Small intestine (tissue), 7 donors: ENCODE measurements around the gene SLC5A10. TPM values are rescaled to one million over a fixed set of nuclear protein-coding genes. Genes with fewer than 3 reads are reported as not detected.

Source experiments
- DNase-seq, 2 donors: peaks; one replicate each; pipeline versions ENCODE4 v3.0.0 to v3.0.0-alpha.2; 2013
- FAIRE-seq: peaks from 2 replicates; lab custom pipeline; 2012; peaks lifted over from hg19 to GRCh38; lab: Jason Lieb, UNC
- H3K27ac ChIP-seq, 3 donors: one replicate each; pipeline ENCODE4 v1.5.1; 2013; ENCODE audit warnings: low read length in 2 of 3, mild to moderate bottlenecking in 2 of 3, control low read depth in 1 of 3, inconsistent platforms in 1 of 3, low read depth in 1 of 3, moderate library complexity in 1 of 3
- H3K27me3 ChIP-seq, 3 donors: one replicate each; pipeline ENCODE4 v1.6.1; 2013; ENCODE audit warnings: low read length in 3 of 3, inconsistent platforms in 1 of 3; ENCODE audit not compliant: control insufficient read depth in 3 of 3, insufficient read depth in 3 of 3
- H3K36me3 ChIP-seq, 3 donors: one replicate each; pipeline ENCODE4 v1.6.1; 2013; ENCODE audit warnings: low read length in 3 of 3, inconsistent platforms in 1 of 3, low read depth in 1 of 3, mild to moderate bottlenecking in 1 of 3, moderate library complexity in 1 of 3; ENCODE audit not compliant: control insufficient read depth in 3 of 3, insufficient read depth in 2 of 3
- H3K4me1 ChIP-seq, 3 donors: one replicate each; pipeline ENCODE4 v1.6.1; 2013; ENCODE audit warnings: low read length in 2 of 3, inconsistent platforms in 1 of 3, low read depth in 1 of 3, mild to moderate bottlenecking in 1 of 3, moderate library complexity in 1 of 3; ENCODE audit not compliant: control insufficient read depth in 3 of 3, insufficient read depth in 2 of 3
- H3K4me3 ChIP-seq, 3 donors: one replicate each; pipeline ENCODE4 v1.5.1; 2013; ENCODE audit warnings: low read length in 3 of 3, control low read depth in 1 of 3, inconsistent platforms in 1 of 3, low read depth in 1 of 3, mild to moderate bottlenecking in 1 of 3, moderate library complexity in 1 of 3
- H3K9me3 ChIP-seq, 2 donors: one replicate each; pipeline ENCODE4 v1.6.1; 2013; ENCODE audit warnings: low read depth in 1 of 2, low read length in 1 of 2; ENCODE audit not compliant: control insufficient read depth in 2 of 2, insufficient read depth in 1 of 2
- WGBS, 3 donors: extraction: QIAGEN DNeasy Blood & Tissue Kit; methylation state at CpG; one replicate each; pipeline ENCODE4 v1.1.7; 2013; 5-methylcytosine and 5-hydroxymethylcytosine counted together
- polyA plus RNA-seq, 4 donors: library from polyadenylated mRNA; stranded (reverse) in 3 of 4; unstranded in 1 of 4; fragments of 200-250 nt in 3 of 4; fragments of 120-200 nt in 1 of 4; gene quantifications; one replicate each; pipeline versions ENCODE4 v1.2.1 to v1.2.3, GENCODE V29; 2013
- donor health status: healthy with polysubstance abuse.
- donor health status: control.
- donor health status: control.
- donor health status: Bipolar disorder and iron deficiency.
- donor health status: healthy.

Gene SLC5A10
- polyA plus RNA-seq, 4 donors = 0.09 to 0.27 (median 0.22) TPM; not detected in 1

- Histone ChIP-seq H3K9me3 (peaks cover 0 to 12% of the 10 kb centered on the region in 2 donors), H3K4me1 (peaks cover 0 to 62% (median 0%) of the 10 kb centered on the region in 3 donors), H3K4me3 (no peak overlapping the region), H3K27ac (peak overlapping the region in 1 of 3 donors; percentile 58), H3K36me3 (peaks cover 0 to 85% (median 2%) of the 10 kb centered on the region in 3 donors), H3K27me3 (no peaks in the 10 kb centered on the region)
- 55 to 79% (median 66%) methylated on average over 16 of the region's 16 CpGs for WGBS, 3 donors
- peak in 1 of 2 donors; percentile 62 for DNase-seq
- no peak for FAIRE-seq
Observed at GRCh38 chr17:18993905-18994526, 42.1 kb downstream of the SLC5A10 start.

DNA sequence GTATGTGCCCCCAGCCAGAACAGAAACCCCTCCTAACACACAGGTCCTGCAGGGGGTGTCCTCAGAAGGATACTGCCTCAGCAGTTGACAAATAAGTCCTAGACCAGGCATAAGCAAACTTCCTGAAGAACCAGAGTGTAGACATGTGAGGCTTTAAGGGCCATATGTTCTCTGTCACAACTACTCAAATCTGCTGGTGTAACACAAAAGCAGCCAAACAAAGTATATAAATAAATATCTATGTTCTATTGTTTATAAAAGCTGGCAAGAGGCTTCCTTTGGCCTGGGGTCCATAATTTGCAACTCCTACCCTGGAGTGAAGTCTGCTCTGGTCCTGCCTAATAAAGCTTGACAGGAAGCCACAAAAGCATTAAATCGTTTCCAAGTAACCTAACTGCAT is 42.7 kb downstream of the SLC5A10 start:
- Histone ChIP-seq H3K9me3 (peaks cover 0 to 12% of the 10 kb centered on the region in 2 donors), H3K4me1 (peaks cover 0 to 61% (median 0%) of the 10 kb centered on the region in 3 donors), H3K36me3 (peaks cover 0 to 85% (median 0%) of the 10 kb centered on the region in 3 donors), H3K4me3 (no peak overlapping the region), H3K27ac (peak overlapping the region in 1 of 3 donors; percentile 58), H3K27me3 (no peaks in the 10 kb centered on the region)
- FAIRE-seq (no peak), DNase-seq (no peak)
- WGBS, 3 donors = 23 to 66% (median 53%) methylated on average over 1 of the region's 1 CpG

GRCh38 chr17:18995220-18995619 is 43.3 kb downstream of the SLC5A10 start:
- Histone ChIP-seq H3K27me3 (no peaks in the 10 kb centered on the region), H3K4me1 (peaks cover 0 to 63% (median 0%) of the 10 kb centered on the region in 3 donors), H3K27ac (peak overlapping the region in 1 of 3 donors; percentile 58), H3K9me3 (peaks cover 0 to 12% of the 10 kb centered on the region in 2 donors), H3K4me3 (no peak overlapping the region), H3K36me3 (peaks cover 0 to 85% (median 0%) of the 10 kb centered on the region in 3 donors)
- FAIRE-seq (no peak), DNase-seq (no peak)
- 94 to 98% (median 97%) methylated on average over 3 of the region's 3 CpGs for WGBS, 3 donors

DNA sequence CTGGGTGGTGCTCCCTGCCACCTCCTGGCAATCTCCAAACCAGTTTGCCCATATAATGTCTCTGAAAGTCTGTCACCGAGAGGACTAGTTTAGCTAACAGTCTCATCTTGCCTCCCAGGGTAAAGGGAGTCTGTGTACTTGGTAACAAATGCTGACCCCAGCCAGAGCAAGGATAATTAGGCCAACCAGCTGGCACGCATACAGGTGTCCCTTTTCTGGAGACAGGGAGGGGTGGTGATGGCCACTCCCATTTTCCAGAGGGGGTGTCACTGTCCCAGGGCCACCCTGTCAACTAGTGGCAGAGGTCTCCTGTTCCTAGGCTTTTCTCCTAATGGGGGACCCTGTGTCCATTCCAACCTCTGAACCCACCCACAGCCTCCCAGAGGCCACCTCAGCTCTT is 44.5 kb downstream of the SLC5A10 start:
- peak overlapping the region in 1 of 3 donors; percentile 24 for H3K27ac ChIP-seq
- WGBS, 3 donors = 79 to 97% (median 88%) methylated on average over 2 of the region's 2 CpGs
- H3K4me1 ChIP-seq = peaks cover 0 to 62% (median 0%) of the 10 kb centered on the region in 3 donors
- FAIRE-seq = no peak
- H3K9me3 ChIP-seq = peaks cover 0 to 12% of the 10 kb centered on the region in 2 donors
- H3K4me3 ChIP-seq = no peak overlapping the region
- no peak for DNase-seq
- H3K27me3 ChIP-seq = no peaks in the 10 kb centered on the region
- peaks cover 0 to 85% (median 0%) of the 10 kb centered on the region in 3 donors for H3K36me3 ChIP-seq

DNA sequence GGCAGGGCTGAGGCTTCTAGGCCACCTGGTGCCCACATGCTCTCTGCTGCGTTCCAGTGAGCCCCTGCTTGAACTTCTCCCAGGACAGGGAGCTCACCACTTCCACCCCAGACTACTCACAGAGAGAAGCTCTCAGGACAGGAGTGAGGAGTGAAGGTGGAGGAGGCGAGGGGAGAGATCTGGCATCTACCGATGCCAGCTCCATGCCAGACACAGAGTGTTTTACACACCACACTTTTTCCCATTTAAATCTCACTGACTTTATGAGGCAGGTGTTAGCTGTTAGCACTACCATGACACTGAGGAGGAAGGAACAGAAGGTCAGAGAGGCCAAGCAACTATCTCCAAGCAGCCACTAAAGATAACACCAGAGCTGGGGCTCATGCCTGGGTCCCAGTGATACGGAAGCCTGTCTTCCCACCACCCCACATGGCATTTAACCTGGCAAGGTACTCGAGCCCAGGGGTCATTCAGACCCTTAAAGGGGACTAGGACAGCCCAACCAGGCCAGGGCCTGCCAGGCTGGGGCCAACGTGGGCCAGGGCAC is 45.8 kb downstream of the SLC5A10 start:
- Histone ChIP-seq H3K36me3 (peaks cover 0 to 85% (median 0%) of the 10 kb centered on the region in 3 donors), H3K9me3 (peaks cover 0 to 12% of the 10 kb centered on the region in 2 donors), H3K27ac (peak overlapping the region in 2 of 3 donors; percentile 9 to 42), H3K27me3 (no peaks in the 10 kb centered on the region), H3K4me3 (no peak overlapping the region), H3K4me1 (peaks cover 0 to 70% (median 0%) of the 10 kb centered on the region in 3 donors)
- DNase-seq (peak in 1 of 2 donors; percentile 41), FAIRE-seq (no peak)
- 29 to 62% (median 53%) methylated on average over 6 of the region's 6 CpGs for WGBS, 3 donors

DNA sequence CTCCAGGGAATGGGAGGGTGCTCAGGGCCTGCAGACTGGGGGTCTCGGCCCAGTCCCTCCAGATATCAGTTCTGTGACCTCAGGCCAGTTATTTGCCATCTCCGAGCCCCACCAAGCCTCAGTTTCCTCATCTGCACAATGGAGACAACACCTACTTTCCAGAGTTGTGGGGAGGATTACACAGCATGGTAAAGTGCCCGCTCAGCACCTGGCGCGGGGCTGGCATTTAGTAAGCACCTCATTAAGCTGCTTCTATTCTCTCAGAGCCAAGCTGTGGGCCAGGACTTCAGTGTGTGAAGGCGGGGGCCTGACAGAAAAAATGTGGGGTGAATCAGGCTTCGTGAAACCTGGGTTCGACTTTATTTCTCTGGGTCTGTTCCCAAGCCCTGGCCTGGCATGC is 47.4 kb downstream of the SLC5A10 start:
- H3K4me3 ChIP-seq = no peak overlapping the region
- H3K9me3 ChIP-seq = peaks cover 0 to 12% of the 10 kb centered on the region in 2 donors
- DNase-seq = no peak
- WGBS, 3 donors = 93 to 95% (median 93%) methylated on average over 8 of the region's 8 CpGs
- peak overlapping the region in 1 of 3 donors; percentile 98 for H3K27ac ChIP-seq
- no peaks in the 10 kb centered on the region for H3K27me3 ChIP-seq
- H3K36me3 ChIP-seq = peaks cover 0 to 78% (median 0%) of the 10 kb centered on the region in 3 donors
- no peak for FAIRE-seq
- H3K4me1 ChIP-seq = peaks cover 0 to 60% (median 0%) of the 10 kb centered on the region in 3 donors

- H3K9me3 ChIP-seq = peaks cover 0 to 12% of the 10 kb centered on the region in 2 donors
- no peak for DNase-seq
- peak overlapping the region in 1 of 3 donors; percentile 98 for H3K27ac ChIP-seq
- peaks cover 0 to 78% (median 0%) of the 10 kb centered on the region in 3 donors for H3K36me3 ChIP-seq
- WGBS, 3 donors = 81 to 87% (median 86%) methylated on average over 6 of the region's 6 CpGs
- H3K4me3 ChIP-seq = no peak overlapping the region
- peaks cover 0 to 61% (median 0%) of the 10 kb centered on the region in 3 donors for H3K4me1 ChIP-seq
- H3K27me3 ChIP-seq = no peaks in the 10 kb centered on the region
- FAIRE-seq = no peak
Observed at GRCh38 chr17:18999911-19000310, 47.9 kb downstream of the SLC5A10 start.

- Histone ChIP-seq H3K4me3 (peak overlapping the region in 2 of 3 donors; percentile 65 to 74), H3K27me3 (no peaks in the 10 kb centered on the region), H3K4me1 (peaks cover 0 to 64% (median 0%) of the 10 kb centered on the region in 3 donors), H3K9me3 (peaks cover 0 to 7% of the 10 kb centered on the region in 2 donors), H3K36me3 (peaks cover 0 to 78% (median 0%) of the 10 kb centered on the region in 3 donors), H3K27ac (peak overlapping the region; percentile 80 to 98 (median 84))
- WGBS, 3 donors = 41 to 73% (median 47%) methylated on average over 17 of the region's 17 CpGs
- FAIRE-seq (no peak), DNase-seq (peak; percentile 86 to 91)
Observed at GRCh38 chr17:19000531-19001325, 48.8 kb downstream of the SLC5A10 start.
